EL (cell line): ENCODE results near the gene USH2A.
"Not testable (repeated sequence)": the region's sequence is repeated elsewhere in the genome, so short reads cannot be mapped to it uniquely, and the experiment has no call there.

Experiments
- DNase-seq: peaks from one replicate; pipeline ENCODE4 v3.0.0-alpha.2; 2016

USH2A gene

GRCh38 chr1:216387782-216388181 is 35.5 kb downstream of the USH2A start:
- DNase-seq, result no peak

GRCh38 chr1:216379441-216379840 is 43.8 kb downstream of the USH2A start:
- no peak for DNase-seq

- DNase-seq, result no peak
Observed at GRCh38 chr1:216368249-216368648, 55.0 kb downstream of the USH2A start.

DNA sequence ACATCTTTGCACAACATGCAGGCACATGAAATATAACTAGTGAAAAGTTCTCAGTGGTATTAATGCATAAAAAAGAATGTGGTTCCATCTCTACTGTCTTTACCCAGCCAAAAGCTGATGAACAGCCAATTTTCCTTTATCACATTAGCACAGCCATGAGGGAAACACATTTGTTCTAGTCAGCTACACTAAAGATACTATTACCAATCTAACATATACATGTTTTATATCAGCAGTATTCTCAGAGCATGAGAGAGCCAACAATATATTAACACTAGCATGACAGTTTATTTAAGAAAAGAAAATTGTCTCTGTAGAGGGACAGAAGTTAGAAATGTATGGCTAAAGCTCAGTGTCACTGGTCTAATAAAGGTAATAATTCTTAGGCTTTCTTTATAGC is 56.3 kb downstream of the USH2A start:
- no peak for DNase-seq

DNA sequence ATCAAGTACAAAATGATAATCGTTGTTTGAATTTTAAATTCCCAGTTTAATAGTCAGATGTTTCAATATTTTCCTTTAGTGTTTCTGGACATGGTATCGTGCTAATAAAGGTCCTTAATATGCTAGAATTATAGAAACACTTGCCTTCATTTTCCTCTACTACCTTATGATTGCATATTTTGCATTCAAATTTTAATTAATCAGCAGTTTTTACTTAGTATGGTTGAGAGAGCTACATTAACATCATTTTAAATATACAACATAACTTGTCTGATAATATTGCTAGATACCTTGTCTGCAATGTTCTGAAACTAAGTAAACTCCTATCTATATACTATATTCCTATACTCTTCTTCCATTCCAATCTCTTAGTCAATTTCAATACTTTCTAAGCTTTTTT is 66.3 kb downstream of the USH2A start:
- DNase-seq, result no peak

GRCh38 chr1:216350186-216350585 is 73.1 kb downstream of the USH2A start:
- DNase-seq, result no peak

DNA sequence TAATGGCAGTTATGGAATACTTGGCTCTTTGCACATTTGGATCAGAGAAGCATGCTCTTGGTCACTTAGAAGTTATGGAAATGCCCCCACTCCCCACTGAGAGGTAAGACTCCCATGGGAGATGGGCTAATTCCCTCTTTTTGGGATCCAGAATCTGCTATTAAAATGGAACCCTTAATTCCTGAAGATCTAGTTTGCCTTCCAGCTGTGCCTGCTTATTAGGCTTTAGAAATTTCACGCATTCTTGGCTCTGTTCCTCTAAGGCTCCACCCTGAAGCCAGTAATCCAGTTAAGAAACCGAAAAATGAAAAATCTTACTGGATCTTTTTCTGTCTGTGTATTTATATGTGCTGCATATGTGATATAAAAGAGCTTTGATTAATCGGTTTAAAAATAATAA is 76.7 kb downstream of the USH2A start:
- DNase-seq, result no peak

DNA sequence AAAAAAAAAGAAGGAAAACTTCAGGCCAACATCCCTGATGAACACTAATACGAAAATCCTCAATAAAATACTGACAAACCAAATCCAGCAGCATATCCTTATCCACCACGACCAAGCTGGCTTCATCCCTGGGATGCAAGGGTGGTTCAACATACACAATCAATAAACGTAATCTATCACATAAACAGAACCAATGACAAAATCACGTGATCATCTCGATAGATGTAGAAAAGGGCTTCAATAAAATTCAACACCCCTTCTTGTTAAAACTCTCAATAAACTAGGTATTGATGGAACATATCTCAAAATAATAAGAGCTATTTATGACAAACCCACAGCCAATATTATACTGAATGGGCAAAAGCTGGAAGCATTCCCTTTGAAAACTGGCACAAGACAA is 82.7 kb downstream of the USH2A start:
- not testable (repeated sequence) for DNase-seq

DNA sequence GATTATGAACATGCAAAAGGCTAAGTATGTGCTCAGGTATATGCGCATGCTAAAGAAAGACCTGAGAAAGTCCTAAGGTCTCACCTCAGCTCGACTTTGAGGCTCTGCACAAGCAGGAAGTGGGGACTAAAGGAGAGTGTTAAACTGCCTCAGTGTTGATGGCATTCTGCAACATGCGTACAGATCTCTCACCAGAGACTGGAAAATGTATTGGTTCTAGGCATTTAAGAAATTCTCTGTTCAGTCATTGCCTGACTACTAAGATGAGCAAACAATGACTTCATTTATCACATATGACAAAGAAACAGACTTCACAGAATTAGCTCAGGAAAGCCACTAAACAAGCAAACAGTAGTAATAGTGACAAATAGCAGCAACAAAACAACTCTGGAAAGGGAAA is 90.8 kb downstream of the USH2A start:
- no peak for DNase-seq

- DNase-seq, result no peak
Observed at GRCh38 chr1:216332003-216332402, 91.2 kb downstream of the USH2A start.

- no peak for DNase-seq
Observed at GRCh38 chr1:216331211-216331610, 92.0 kb downstream of the USH2A start.

DNA sequence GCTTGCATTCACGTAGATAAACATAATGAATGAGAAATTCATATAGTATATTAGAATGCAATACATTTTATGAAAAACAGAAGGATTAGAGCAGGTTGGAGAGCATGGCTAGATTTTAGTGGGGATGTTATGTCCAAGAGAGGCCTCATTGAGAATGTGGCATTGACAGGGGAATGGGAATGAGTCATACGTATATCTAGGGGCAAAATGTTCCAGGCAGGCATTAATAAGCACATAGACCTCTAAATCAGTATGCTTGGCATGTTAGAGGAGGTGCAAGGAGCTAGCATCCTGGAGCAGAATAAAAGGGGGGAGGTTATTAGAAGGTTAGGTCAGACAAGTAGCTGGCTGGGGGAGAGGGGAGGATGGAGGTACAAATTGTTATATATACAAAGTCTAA is 93.0 kb downstream of the USH2A start:
- DNase-seq, result peak; percentile 62

- no peak for DNase-seq
Observed at GRCh38 chr1:216325946-216326345, 97.3 kb downstream of the USH2A start.

DNA sequence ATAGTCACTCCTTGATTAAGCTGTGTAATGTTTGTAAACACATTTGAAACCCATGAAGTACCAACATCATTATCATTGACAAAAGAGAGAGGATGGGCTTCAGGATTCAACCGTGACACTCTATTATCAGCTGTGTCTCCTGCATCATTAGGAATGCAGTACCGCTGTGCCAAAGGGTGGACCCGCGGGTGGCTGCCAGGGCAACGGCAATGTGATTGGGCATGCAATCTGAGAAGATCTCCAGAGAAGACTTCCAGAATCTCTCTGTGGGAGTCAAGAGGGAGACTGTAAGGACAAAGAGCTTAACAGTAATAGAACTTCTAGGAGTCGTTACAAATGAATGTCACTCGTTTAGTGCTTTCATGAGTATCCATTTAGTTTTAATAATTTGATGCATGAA is 97.9 kb downstream of the USH2A start:
- DNase-seq, result no peak

DNA sequence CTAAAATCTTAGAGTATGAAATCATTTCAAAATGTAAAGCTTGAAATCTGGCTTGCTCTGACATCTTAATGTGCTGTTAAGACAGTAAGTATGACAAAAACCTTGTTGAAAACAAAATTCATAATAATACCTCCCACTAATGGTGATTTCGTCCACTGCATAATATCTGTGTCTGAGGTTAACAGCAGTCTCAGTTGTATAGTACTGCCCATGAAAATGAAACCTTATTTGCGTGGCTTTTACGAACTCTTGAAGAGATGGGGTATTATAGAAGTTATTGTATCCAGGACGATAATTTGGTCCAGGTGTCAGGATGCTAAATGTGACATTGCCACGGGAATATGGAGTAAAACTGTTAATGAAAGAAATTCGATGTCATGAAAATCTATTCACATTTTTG is 99.9 kb downstream of the USH2A start:
- no peak for DNase-seq

- DNase-seq, result peak; percentile 41
Observed at GRCh38 chr1:216314379-216315095, 108.7 kb downstream of the USH2A start.

DNA sequence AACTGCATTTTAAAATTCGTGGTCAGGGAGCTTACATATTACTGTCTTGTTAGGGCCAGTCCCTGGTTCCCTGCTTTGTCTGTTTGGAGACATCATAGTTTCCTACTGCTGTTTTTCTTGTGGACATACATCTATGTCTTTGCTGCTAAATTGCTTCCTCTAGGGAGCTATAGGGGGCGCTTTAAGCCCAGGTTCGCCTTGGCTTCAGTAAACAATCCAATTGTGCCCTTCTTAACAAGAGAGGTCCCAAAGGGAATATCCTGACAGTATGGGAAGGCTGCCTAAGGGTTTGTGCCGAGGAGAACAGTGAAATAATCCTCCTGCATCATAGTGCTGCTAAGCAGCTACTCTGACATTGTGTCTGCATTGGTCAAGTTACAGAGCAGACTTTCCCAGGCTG is 112.5 kb downstream of the USH2A start:
- peak; percentile 65 for DNase-seq

DNA sequence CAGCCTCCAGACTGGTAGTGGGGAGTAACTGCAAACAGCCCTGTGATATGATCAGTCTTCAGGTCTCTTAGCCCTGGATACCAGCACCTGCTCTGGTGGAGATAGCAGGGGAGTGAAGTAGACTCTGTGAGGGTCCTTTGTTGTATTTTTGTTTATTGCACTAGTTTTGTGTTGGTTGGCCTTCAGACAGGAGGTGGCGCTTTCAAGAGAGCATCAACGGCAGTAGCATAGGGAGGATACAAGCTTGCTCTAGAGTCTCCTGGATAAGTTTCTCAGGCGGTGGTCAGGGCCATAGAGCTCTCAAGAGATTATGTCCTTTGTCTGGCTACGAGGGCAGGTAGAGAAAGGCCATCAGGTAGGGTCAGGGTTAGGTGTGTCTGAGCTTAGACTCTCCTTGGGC is 116.4 kb downstream of the USH2A start:
- no peak for DNase-seq

DNA sequence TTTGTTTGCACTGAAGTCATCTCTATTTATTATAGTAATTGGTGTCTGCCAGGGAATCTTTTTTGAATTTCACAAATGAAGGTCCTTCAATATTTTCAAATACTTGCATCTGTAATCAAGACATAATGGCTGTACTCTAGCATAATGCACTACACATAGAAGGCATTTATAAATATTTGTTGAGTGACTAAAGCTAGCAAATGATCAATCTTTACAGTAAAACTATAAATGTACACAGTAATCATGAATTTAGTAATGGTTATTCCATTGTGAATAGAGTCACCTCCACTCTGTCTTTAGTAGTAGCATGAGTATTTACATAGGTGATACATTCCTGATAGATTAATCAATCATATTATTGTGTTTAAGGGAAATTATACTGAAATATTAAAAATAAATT is 119.6 kb downstream of the USH2A start:
- no peak for DNase-seq

DNA sequence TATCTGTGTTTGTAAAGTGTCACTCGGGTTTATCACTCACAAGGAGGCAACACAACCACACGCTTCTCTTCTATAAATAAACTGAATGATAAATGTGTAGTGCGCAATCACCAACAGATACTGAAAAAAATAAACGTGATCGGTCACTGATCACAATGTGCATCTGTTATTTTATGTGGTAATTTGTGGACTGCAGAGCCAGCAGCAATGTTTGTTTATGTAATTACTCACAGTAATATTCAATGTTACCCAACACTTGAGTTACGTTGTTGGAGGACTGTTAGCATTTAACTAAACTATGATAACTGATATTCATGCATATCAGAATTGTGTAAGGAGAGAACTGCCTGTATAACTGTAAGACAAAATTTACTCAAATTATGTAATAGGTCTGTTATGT is 129.6 kb downstream of the USH2A start:
- DNase-seq, result peak; percentile 65

DNA sequence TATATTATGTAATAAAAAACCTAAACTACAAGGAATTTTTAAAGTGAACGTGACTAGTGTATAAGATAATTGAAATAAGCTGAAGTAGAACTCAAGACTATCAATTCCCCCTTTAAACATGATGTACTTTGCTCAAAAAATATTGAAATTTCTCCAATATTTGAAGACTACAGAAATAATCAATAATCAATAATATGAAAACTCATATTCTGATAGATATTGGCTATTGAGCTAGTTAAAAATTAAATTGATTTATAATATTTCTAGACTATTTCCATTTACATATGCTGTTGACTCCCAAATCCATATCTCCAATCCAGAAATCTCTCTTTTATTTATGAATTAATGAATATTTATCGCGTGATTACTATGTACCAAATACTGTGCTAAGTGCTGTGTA is 133.2 kb downstream of the USH2A start:
- no peak for DNase-seq

- DNase-seq, result no peak
Observed at GRCh38 chr1:216285052-216285451, 138.2 kb downstream of the USH2A start.

DNA sequence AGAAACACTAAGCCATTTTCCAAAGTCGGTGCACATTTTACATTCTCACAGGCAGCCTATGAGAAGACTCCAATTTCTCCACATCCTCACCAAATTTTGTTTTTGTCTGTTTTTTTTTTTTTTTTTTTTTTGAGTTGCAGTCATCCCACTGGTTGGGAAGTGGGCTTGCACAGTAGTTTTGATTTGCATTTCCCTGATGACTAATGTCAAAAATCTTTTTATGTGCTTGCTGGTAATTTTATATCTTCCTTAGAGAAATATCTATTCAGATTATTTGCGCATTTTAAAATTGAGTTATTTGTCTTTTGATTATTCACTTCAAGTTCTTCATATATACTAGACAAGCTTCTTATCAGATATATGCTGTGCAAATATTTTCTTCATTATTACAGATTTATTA is 141.5 kb downstream of the USH2A start:
- no peak for DNase-seq

DNA sequence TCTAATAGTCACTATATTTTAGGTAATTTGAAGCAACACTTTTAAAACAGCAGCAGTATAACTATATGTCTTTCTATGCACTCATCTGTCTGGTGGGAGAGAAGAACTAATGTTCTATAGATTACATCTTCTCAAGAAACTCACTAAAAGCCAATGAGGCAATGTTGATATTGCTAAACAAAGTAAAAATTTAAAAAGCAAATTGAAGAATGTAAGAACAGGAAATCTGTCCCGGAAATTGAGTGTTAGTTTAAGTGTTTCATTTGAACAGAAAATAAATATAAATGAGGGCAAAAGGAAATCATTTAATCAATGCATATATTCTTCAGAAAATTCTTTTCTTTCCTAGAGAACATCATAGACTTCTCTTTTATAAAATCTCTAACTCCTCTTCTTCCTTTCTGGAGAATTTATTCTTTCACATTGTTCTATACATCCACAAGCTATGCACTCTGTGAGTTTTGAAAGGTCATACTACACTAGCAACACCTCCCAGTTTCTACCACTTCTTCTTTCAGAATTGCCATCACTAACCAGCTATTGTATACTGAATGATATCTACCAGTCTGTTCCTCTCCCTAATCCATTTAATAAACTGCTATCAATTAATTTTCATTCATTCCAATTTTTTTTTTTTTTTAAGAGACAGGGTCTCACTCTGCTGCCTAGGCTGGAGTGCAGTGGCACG is 153.0 kb downstream of the USH2A start:
- DNase-seq, result no peak

DNA sequence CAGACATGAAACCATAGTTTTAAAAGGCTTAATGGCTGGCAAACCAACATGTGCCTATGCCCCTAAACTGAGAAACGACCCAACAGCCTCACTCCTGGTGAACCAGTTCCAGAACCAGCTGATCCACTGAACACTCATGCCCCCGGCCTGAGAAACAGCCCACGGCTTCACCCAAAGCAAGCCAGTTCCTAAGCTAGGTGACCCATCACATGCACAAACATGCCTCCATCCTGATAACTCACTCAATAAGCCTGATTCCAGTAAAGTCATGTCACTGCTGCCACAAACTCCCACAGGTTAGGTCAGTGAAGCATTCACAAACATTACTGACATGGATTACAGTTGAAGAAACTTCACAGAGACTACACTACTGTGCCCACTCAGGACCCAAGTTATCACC is 161.6 kb downstream of the USH2A start:
- no peak for DNase-seq
